Fibroblast of pulmonary artery (primary cell): ENCODE results near the gene KIF2C.
"Not testable (repeated sequence)": the region's sequence is repeated elsewhere in the genome, so short reads cannot be mapped to it uniquely, and the experiment has no call there.

Experiments
- DNase-seq: peaks from one replicate; pipeline ENCODE4 v3.0.0-alpha.2; 2010; ENCODE audit warnings: low read depth
- H3K4me3 ChIP-seq: replicated peaks from 2 replicates; pipeline ENCODE4 v1.5.1; 2011; ENCODE audit warnings: low read depth, mild to moderate bottlenecking, control low read depth, low read length, moderate library complexity
- CTCF ChIP-seq: IDR thresholded peaks from 2 replicates; pipeline ENCODE4 v1.5.1; 2011; ENCODE audit warnings: mild to moderate bottlenecking, control low read depth, low read length, inconsistent platforms; ENCODE audit errors: missing control alignments

KIF2C gene

GRCh38 chr1:44786841-44787426 is 47.3 kb downstream of the KIF2C start:
- TF ChIP-seq CTCF: no peak
- H3K4me3 ChIP-seq: no peak overlapping the region
- no peak for DNase-seq

GRCh38 chr1:44787506-44787905 is 47.9 kb downstream of the KIF2C start:
- no peak overlapping the region for H3K4me3 ChIP-seq
- TF ChIP-seq CTCF: no peak
- no peak for DNase-seq

- TF ChIP-seq CTCF: no peak
- DNase-seq: no peak
- no peak within 1 kb of the TSS for H3K4me3 ChIP-seq
These were observed 48.7 kb downstream of the KIF2C start, which contains the start of gene BEST4 for GRCh38 chr1:44788120-44788860. Gene BEST4, minus strand, starts transcription at chr1:44788170. Its CDS starts 465 bp downstream, at chr1:44787705.

GRCh38 chr1:44790968-44791801 is 51.5 kb downstream of the KIF2C start:
- no peak for DNase-seq
- no peak overlapping the region for H3K4me3 ChIP-seq
- TF ChIP-seq CTCF: no peak

GRCh38 chr1:44792736-44793502 is 53.3 kb downstream of the KIF2C start:
- H3K4me3 ChIP-seq: no peak overlapping the region
- no peak for TF ChIP-seq CTCF
- no peak for DNase-seq

- not testable (repeated sequence) for H3K4me3 ChIP-seq, DNase-seq
These were observed 58.2 kb downstream of the KIF2C start for GRCh38 chr1:44797886-44798285.
